K562 (cell line): ENCODE results near the gene KLHL9. TPM values are rescaled to one million over a fixed set of nuclear protein-coding genes. Genes with fewer than 3 reads are reported as not detected.

Experiments used
- ATAC-seq: fragments of 200-7000 bp; cut with Tn5 transposase; 3 replicates; pipeline ENCODE4 v1.9.1; 2020; ENCODE audit warnings: moderate library complexity
- BruUV-seq: library from RNA; stranded (reverse); fragments of 400-500 nt; replicated peaks from 2 replicates; lab custom pipeline; 2021; lab: Mats Ljungman, UMichigan
- CTCF ChIA-PET: fragments of 300-600 bp; formaldehyde crosslinking; extraction: SDS; loops from one replicate; lab custom pipeline; 2021; ENCODE audit warnings: low intra/inter-chr PET ratio; lab: Yijun Ruan, JAX
- POLR2A ChIA-PET: fragments of 300-600, 350-650 bp; sonication (Branson Sonifier 250); formaldehyde crosslinking; extraction: SDS; loops from one replicate; lab custom pipeline; 2021; ENCODE audit warnings: antibody characterized with exemption, inconsistent platforms; lab: Yijun Ruan, JAX
- DNase-seq, 4 experiments: peaks; one replicate each; pipeline versions ENCODE4 v3.0.0 to v3.0.0-alpha.2; 2011 to 2018; ENCODE audit warnings: low spot score in 3 of 4, mixed read lengths in 3 of 4; ENCODE audit errors: extremely low read depth in 1 of 4
- FAIRE-seq: peaks from 2 replicates; lab custom pipeline; 2011; peaks lifted over from hg19 to GRCh38; lab: Jason Lieb, UNC
- H2AFZ ChIP-seq: 2 replicates; pipeline ENCODE4 v1.6.0; 2011; ENCODE audit warnings: low read depth, low read length, control low read depth, inconsistent platforms
- H3K27ac ChIP-seq: fragments of 200-600 bp; 3 replicates; pipeline ENCODE4 v1.8.0; 2011; ENCODE audit warnings: low read depth, mild to moderate bottlenecking, control low read depth, inconsistent platforms, low read length, moderate library complexity, mixed read lengths; ENCODE audit errors: extremely low read depth
- H3K27me3 ChIP-seq, 2 experiments: fragments of 300-600 bp in 1 of 2; 2 replicates in 1 of 2; 3 replicates in 1 of 2; pipeline versions ENCODE4 v1.6.0 to v1.8.0; 2011; ENCODE audit warnings: inconsistent platforms in 2 of 2, low read length in 2 of 2, mild to moderate bottlenecking in 1 of 2, mixed read lengths in 1 of 2, moderate library complexity in 1 of 2; ENCODE audit not compliant: control insufficient read depth in 2 of 2, insufficient read depth in 2 of 2
- H3K36me3 ChIP-seq: fragments of 300-600 bp; 3 replicates; pipeline ENCODE4 v1.8.0; 2011; ENCODE audit warnings: mild to moderate bottlenecking, low read length, inconsistent platforms; ENCODE audit not compliant: control insufficient read depth, insufficient read depth
- H3K4me1 ChIP-seq, 2 experiments: fragments of 200-600 bp in 1 of 2; replicated peaks in 1 of 2; 2 replicates in 1 of 2; 3 replicates in 1 of 2; pipeline versions ENCODE4 v1.5.1 to v1.8.0; 2011; ENCODE audit warnings: inconsistent platforms in 2 of 2, low read length in 2 of 2, mild to moderate bottlenecking in 1 of 2, mixed read lengths in 1 of 2, moderate library complexity in 1 of 2; ENCODE audit not compliant: control insufficient read depth in 2 of 2, insufficient read depth in 2 of 2
- H3K4me2 ChIP-seq: 2 replicates; pipeline ENCODE4 v1.6.1; 2011; ENCODE audit warnings: low read length, control low read depth, inconsistent platforms, mixed read lengths; ENCODE audit not compliant: insufficient read depth
- H3K4me3 ChIP-seq: fragments of 200-600 bp; sonication (generic), shearing (Covaris generic); 2 replicates; pipeline ENCODE4 v1.5.1; 2016; ENCODE audit warnings: control low read depth, inconsistent platforms
- H3K79me2 ChIP-seq: fragments of 200-600 bp; 3 replicates; pipeline ENCODE4 v1.8.0; 2011; ENCODE audit warnings: low read length, inconsistent platforms; ENCODE audit not compliant: control insufficient read depth, insufficient read depth
- H3K9ac ChIP-seq, 2 experiments: 2 replicates each; pipeline versions ENCODE4 v1.6.0 to v1.6.1; 2011; ENCODE audit warnings: low read depth in 2 of 2, low read length in 2 of 2, control low read depth in 1 of 2, inconsistent platforms in 1 of 2, mild to moderate bottlenecking in 1 of 2, mixed read lengths in 1 of 2; ENCODE audit not compliant: insufficient read depth in 1 of 2
- H3K9me1 ChIP-seq: one replicate; pipeline ENCODE4 v1.6.0; 2011; ENCODE audit warnings: inconsistent platforms, mild to moderate bottlenecking, low read length, moderate library complexity; ENCODE audit not compliant: control insufficient read depth, insufficient read depth
- H3K9me3 ChIP-seq: replicated peaks from 2 replicates; pipeline ENCODE4 v1.5.1; 2011; ENCODE audit warnings: low read depth, low read length, inconsistent platforms; ENCODE audit not compliant: control insufficient read depth, insufficient read depth
- H4K20me1 ChIP-seq: replicated peaks from 2 replicates; pipeline ENCODE4 v1.6.1; 2011; ENCODE audit warnings: low read length, inconsistent platforms, mixed read lengths; ENCODE audit not compliant: control insufficient read depth, insufficient read depth
- KLF1 ChIP-seq: fragments of 450-650 bp; IDR thresholded peaks from 2 replicates; pipeline ENCODE4 v1.6.1; 2016; ENCODE audit warnings: missing genetic modification characterization, missing compliant biosample characterization
- SRSF1 ChIP-seq: fragments of 200-400 bp; formaldehyde crosslinking; IDR thresholded peaks from 2 replicates; pipeline ENCODE4 v1.6.1; 2017; ENCODE audit warnings: mild to moderate bottlenecking, low read depth, low read length, moderate library complexity
- ZBED1 ChIP-seq: IDR thresholded peaks from 2 replicates; pipeline ENCODE4 v1.6.1; 2014
- WGBS: fragments of 100-300 bp; shearing (Covaris generic); methylation state at CpG from one replicate; pipeline ENCODE4 v1.1.6; 2016; ENCODE audit warnings: low coverage, mixed read lengths; ENCODE audit not compliant: insufficient coverage; ENCODE audit errors: missing lambda C conversion rate; 5-methylcytosine and 5-hydroxymethylcytosine counted together
- in situ Hi-C: fragments of 300-500 bp; cut with MboI; formaldehyde crosslinking; loops from 4 replicates; pipeline ENCODE4 v1.15.0; 2018; ENCODE audit warnings: inconsistent platforms, mixed read lengths
- intact Hi-C: fragments of 100-400 bp; cut with micrococcal nuclease; formaldehyde crosslinking; loops from 2 replicates; pipeline ENCODE4 v1.14.2; 2022
- polyA plus RNA-seq, 8 experiments: library from polyadenylated mRNA; depleted of rRNA in 4 of 8; stranded (reverse) in 5 of 8; unstranded in 3 of 8; fragments of >200 nt; fragmentation: Nextera tagmentation in 2 of 8; fragmentation: Illumina TruSeq in 1 of 8; extraction: Ambion mirVana in 2 of 8; extraction: Trizol in 1 of 8; gene quantifications; 2 replicates each; pipeline versions ENCODE4 v1.2.1 to v1.2.3, GENCODE V29; 2011 to 2014; ENCODE audit warnings: inconsistent platforms in 1 of 8, missing spikeins in 1 of 8
- total RNA-seq, 7 experiments: library from RNA; depleted of rRNA in 6 of 7; stranded (reverse); fragments of >200 nt in 6 of 7; fragmentation: Illumina TruSeq in 2 of 7; extraction: Trizol in 2 of 7; gene quantifications; 2 replicates each; pipeline versions ENCODE4 v1.2.1 to v1.2.3, GENCODE V29; 2011 to 2021; ENCODE audit warnings: low replicate concordance in 1 of 7
- TF ChIP-seq, protein P1 (sequence below): fragments of 450-650 bp; IDR thresholded peaks from 2 replicates; pipeline ENCODE4 v1.7.1; 2018; ENCODE audit warnings: mild to moderate bottlenecking, low read depth; ENCODE audit not compliant: partially characterized antibody

KLHL9 gene
- total and polyA plus RNA-seq, 9 of the 15 experiments (the other 6 are each of a cell fraction or from before 2014, with no cell fraction given): 0.04 TPM; not detected in 8

DNA sequence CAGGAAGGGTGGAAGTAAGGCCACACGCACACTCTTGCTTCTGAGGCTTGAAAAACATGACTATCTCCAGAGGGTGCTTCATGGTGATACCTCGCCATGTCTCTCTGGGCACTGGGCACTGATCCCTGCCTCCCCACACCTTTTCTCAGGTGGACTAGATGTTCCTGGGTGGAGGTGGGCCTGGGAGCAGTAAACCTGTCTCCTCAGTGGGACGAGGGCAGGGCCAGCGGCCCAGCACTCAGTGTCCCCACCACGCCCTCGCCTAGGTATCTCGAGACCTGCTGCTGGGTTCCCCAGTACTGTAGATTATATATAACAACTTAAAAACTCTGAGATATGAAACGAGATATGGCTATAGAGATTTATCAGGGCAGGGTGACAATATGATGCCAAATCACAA lies 27.1 kb upstream of the KLHL9 start (continued):
- TF ChIP-seq, protein P1, sequence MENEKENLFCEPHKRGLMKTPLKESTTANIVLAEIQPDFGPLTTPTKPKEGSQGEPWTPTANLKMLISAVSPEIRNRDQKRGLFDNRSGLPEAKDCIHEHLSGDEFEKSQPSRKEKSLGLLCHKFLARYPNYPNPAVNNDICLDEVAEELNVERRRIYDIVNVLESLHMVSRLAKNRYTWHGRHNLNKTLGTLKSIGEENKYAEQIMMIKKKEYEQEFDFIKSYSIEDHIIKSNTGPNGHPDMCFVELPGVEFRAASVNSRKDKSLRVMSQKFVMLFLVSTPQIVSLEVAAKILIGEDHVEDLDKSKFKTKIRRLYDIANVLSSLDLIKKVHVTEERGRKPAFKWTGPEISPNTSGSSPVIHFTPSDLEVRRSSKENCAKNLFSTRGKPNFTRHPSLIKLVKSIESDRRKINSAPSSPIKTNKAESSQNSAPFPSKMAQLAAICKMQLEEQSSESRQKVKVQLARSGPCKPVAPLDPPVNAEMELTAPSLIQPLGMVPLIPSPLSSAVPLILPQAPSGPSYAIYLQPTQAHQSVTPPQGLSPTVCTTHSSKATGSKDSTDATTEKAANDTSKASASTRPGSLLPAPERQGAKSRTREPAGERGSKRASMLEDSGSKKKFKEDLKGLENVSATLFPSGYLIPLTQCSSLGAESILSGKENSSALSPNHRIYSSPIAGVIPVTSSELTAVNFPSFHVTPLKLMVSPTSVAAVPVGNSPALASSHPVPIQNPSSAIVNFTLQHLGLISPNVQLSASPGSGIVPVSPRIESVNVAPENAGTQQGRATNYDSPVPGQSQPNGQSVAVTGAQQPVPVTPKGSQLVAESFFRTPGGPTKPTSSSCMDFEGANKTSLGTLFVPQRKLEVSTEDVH: no peak

DNA sequence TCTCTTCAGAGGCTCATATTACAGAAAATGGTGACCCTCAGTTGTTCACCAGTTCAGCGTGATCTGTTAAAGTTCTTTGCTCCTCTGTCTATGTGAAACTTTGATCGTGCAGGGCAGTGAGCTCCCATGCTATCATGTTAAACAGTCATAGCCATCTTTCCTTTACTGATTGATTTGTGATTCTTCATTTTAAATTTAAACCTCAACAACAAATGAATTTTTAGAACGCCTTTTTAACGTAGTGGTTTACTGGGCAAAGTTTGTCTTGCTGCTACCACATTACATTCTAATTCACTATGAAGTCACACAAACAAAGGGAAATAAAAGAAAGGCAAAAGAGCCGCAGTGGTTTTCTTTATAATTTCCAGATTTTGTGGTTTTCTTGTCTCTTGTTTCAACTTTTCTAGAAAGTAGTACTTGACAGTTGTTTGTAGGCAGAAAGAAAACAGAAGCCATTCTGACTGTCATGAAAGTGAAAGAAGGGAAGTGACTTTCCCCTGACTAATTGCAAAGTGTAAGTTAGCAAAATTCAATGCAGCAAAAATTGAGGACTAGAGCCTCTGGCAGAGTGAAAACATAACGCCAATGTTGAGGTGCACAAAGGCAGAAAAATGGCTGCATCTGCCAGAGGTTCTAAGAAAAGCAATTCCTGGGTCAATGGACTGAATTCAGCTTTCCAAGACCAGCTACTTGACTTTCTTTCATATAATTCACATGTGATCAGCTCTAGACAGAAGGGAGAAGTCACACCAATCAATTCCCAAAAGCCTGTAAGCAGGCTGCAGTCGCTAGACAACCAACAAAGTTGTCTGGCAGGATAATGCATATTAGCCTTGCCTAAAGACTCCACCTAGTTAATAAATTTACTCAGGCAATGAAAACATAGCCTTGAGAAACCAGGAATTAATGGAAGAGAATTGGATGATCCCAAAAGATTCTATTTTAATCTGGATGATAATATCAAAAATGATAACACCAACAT lies 22.6 kb upstream of the KLHL9 start:
- POLR2A ChIA-PET: no interaction called here

More for the DNA sequence above, 22.6 kb upstream of the KLHL9 start:
- DNase-seq: no peak
- no peaks in the 10 kb centered on the region for H3K4me1 ChIP-seq
- no peak overlapping the region for H3K4me2 ChIP-seq
- H4K20me1 ChIP-seq: no peaks in the 10 kb centered on the region
- no peak for ATAC-seq
- no peak for TF ChIP-seq ZBED1
- no peak for TF ChIP-seq KLF1 (tag)
- TF ChIP-seq SRSF1: no peak
- no TSS peak for BruUV-seq
- no peaks in the 10 kb centered on the region for H3K79me2 ChIP-seq
- CTCF ChIA-PET: no interaction called here
- in situ Hi-C loops (no loop called here), intact Hi-C loops (no loop called here)
- H3K9me1 ChIP-seq: no peaks in the 10 kb centered on the region
- H3K9me3 ChIP-seq: no peaks in the 10 kb centered on the region
- H3K27me3 ChIP-seq: no peaks in the 10 kb centered on the region
- H3K27ac ChIP-seq: no peak overlapping the region
- no peak for FAIRE-seq
- no peak overlapping the region for H3K9ac ChIP-seq
- no peaks in the 10 kb centered on the region for H3K36me3 ChIP-seq
- H2AFZ ChIP-seq: no peak overlapping the region
- no peak overlapping the region for H3K4me3 ChIP-seq
- WGBS: no CpG with 5 or more reads among the region's 7 CpGs
